GM23338 (cell line): ENCODE data around the gene VGLL4.

Source experiments
- CREB1 ChIP-seq: fragments of 250-450 bp; sonication (Bioruptor Pico); IDR thresholded peaks from 2 replicates; pipeline ENCODE4 v1.5.0; 2020; ENCODE audit warnings: low read depth, mild to moderate bottlenecking, moderate library complexity
- EZH2 ChIP-seq: fragments of 200-600 bp; sonication (generic); IDR thresholded peaks from one replicate; pipeline ENCODE4 v1.8.0; 2017; ENCODE audit warnings: antibody characterized with exemption, mild to moderate bottlenecking, low read depth; ENCODE audit not compliant: unreplicated experiment
- EZH2phosphoT487 ChIP-seq: fragments of 200-600 bp; sonication (generic); IDR thresholded peaks from one replicate; pipeline ENCODE4 v1.8.1; 2018; ENCODE audit warnings: antibody characterized with exemption; ENCODE audit not compliant: unreplicated experiment
- NANOG ChIP-seq: IDR thresholded peaks from 2 replicates; pipeline ENCODE4 v1.6.1; 2016; ENCODE audit warnings: antibody characterized with exemption, borderline replicate concordance
- POLR2AphosphoS5 ChIP-seq: IDR thresholded peaks from 2 replicates; pipeline ENCODE4 v1.6.1; 2016; ENCODE audit warnings: antibody characterized with exemption, low read depth
- STAT1 ChIP-seq: IDR thresholded peaks from one replicate; pipeline ENCODE4 v1.6.1; 2016; ENCODE audit warnings: antibody characterized with exemption; ENCODE audit not compliant: unreplicated experiment
- ZNF331 ChIP-seq: fragments of 250-450 bp; sonication (Bioruptor Pico); IDR thresholded peaks from 2 replicates; pipeline ENCODE4 v1.5.0; 2020; ENCODE audit warnings: low read depth, mild to moderate bottlenecking, moderate library complexity
- TF ChIP-seq, protein P1 (sequence below), 2 experiments: fragments of 200-600 bp in 1 of 2; sonication (generic) in 1 of 2; conservative IDR thresholded peaks; 2 replicates each; pipeline versions ENCODE4 v1.5.1 to v1.6.1; 2016 to 2017; ENCODE audit warnings: antibody characterized with exemption in 2 of 2, low read depth in 2 of 2, mild to moderate bottlenecking in 2 of 2, moderate library complexity in 1 of 2
- TF ChIP-seq, protein P2 (sequence below): IDR thresholded peaks from one replicate; pipeline ENCODE4 v1.6.1; 2018; ENCODE audit warnings: antibody characterized with exemption; ENCODE audit not compliant: unreplicated experiment
- TF ChIP-seq, protein P3 (sequence below): fragments of 250-450 bp; sonication (Bioruptor Pico); IDR thresholded peaks from 2 replicates; pipeline ENCODE4 v1.5.0; 2020; ENCODE audit warnings: mild to moderate bottlenecking, moderate library complexity

DNA sequence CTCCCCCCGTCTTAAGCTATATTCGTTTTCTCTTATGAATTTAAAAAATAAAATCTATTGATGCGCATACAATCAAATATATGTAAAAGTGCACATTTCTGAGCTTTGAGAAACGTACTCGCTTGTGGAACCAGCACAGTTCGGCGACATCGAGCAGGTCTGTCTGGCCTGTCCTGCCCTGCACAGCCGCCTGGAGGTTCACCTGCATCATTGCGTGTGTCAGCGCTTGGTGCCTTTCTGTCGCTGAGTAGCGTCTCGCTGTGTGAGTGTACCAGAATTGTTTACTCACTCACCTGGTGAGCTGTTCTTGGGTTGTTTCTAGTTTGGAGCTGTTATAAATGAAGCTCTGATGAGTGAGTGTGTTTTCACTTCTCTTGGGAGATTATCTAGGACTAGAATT lies 104.0 kb downstream of the VGLL4 start:
- TF ChIP-seq, protein P1, sequence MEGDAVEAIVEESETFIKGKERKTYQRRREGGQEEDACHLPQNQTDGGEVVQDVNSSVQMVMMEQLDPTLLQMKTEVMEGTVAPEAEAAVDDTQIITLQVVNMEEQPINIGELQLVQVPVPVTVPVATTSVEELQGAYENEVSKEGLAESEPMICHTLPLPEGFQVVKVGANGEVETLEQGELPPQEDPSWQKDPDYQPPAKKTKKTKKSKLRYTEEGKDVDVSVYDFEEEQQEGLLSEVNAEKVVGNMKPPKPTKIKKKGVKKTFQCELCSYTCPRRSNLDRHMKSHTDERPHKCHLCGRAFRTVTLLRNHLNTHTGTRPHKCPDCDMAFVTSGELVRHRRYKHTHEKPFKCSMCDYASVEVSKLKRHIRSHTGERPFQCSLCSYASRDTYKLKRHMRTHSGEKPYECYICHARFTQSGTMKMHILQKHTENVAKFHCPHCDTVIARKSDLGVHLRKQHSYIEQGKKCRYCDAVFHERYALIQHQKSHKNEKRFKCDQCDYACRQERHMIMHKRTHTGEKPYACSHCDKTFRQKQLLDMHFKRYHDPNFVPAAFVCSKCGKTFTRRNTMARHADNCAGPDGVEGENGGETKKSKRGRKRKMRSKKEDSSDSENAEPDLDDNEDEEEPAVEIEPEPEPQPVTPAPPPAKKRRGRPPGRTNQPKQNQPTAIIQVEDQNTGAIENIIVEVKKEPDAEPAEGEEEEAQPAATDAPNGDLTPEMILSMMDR (conservative IDR thresholded peaks at IDR 0.05; ENCODE audit: low read depth in 2 of 2), result peak; percentile 48 to 55
- TF ChIP-seq EZH2 (no peak), EZH2phosphoT487 (no peak), NANOG (no peak), STAT1 (no peak), ZNF331 (CRISPR knock-in tag) (no peak), POLR2AphosphoS5 (no peak), CREB1 (CRISPR knock-in tag) (no peak)
- TF ChIP-seq, protein P2, sequence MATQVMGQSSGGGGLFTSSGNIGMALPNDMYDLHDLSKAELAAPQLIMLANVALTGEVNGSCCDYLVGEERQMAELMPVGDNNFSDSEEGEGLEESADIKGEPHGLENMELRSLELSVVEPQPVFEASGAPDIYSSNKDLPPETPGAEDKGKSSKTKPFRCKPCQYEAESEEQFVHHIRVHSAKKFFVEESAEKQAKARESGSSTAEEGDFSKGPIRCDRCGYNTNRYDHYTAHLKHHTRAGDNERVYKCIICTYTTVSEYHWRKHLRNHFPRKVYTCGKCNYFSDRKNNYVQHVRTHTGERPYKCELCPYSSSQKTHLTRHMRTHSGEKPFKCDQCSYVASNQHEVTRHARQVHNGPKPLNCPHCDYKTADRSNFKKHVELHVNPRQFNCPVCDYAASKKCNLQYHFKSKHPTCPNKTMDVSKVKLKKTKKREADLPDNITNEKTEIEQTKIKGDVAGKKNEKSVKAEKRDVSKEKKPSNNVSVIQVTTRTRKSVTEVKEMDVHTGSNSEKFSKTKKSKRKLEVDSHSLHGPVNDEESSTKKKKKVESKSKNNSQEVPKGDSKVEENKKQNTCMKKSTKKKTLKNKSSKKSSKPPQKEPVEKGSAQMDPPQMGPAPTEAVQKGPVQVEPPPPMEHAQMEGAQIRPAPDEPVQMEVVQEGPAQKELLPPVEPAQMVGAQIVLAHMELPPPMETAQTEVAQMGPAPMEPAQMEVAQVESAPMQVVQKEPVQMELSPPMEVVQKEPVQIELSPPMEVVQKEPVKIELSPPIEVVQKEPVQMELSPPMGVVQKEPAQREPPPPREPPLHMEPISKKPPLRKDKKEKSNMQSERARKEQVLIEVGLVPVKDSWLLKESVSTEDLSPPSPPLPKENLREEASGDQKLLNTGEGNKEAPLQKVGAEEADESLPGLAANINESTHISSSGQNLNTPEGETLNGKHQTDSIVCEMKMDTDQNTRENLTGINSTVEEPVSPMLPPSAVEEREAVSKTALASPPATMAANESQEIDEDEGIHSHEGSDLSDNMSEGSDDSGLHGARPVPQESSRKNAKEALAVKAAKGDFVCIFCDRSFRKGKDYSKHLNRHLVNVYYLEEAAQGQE, result no peak
- TF ChIP-seq, protein P3, sequence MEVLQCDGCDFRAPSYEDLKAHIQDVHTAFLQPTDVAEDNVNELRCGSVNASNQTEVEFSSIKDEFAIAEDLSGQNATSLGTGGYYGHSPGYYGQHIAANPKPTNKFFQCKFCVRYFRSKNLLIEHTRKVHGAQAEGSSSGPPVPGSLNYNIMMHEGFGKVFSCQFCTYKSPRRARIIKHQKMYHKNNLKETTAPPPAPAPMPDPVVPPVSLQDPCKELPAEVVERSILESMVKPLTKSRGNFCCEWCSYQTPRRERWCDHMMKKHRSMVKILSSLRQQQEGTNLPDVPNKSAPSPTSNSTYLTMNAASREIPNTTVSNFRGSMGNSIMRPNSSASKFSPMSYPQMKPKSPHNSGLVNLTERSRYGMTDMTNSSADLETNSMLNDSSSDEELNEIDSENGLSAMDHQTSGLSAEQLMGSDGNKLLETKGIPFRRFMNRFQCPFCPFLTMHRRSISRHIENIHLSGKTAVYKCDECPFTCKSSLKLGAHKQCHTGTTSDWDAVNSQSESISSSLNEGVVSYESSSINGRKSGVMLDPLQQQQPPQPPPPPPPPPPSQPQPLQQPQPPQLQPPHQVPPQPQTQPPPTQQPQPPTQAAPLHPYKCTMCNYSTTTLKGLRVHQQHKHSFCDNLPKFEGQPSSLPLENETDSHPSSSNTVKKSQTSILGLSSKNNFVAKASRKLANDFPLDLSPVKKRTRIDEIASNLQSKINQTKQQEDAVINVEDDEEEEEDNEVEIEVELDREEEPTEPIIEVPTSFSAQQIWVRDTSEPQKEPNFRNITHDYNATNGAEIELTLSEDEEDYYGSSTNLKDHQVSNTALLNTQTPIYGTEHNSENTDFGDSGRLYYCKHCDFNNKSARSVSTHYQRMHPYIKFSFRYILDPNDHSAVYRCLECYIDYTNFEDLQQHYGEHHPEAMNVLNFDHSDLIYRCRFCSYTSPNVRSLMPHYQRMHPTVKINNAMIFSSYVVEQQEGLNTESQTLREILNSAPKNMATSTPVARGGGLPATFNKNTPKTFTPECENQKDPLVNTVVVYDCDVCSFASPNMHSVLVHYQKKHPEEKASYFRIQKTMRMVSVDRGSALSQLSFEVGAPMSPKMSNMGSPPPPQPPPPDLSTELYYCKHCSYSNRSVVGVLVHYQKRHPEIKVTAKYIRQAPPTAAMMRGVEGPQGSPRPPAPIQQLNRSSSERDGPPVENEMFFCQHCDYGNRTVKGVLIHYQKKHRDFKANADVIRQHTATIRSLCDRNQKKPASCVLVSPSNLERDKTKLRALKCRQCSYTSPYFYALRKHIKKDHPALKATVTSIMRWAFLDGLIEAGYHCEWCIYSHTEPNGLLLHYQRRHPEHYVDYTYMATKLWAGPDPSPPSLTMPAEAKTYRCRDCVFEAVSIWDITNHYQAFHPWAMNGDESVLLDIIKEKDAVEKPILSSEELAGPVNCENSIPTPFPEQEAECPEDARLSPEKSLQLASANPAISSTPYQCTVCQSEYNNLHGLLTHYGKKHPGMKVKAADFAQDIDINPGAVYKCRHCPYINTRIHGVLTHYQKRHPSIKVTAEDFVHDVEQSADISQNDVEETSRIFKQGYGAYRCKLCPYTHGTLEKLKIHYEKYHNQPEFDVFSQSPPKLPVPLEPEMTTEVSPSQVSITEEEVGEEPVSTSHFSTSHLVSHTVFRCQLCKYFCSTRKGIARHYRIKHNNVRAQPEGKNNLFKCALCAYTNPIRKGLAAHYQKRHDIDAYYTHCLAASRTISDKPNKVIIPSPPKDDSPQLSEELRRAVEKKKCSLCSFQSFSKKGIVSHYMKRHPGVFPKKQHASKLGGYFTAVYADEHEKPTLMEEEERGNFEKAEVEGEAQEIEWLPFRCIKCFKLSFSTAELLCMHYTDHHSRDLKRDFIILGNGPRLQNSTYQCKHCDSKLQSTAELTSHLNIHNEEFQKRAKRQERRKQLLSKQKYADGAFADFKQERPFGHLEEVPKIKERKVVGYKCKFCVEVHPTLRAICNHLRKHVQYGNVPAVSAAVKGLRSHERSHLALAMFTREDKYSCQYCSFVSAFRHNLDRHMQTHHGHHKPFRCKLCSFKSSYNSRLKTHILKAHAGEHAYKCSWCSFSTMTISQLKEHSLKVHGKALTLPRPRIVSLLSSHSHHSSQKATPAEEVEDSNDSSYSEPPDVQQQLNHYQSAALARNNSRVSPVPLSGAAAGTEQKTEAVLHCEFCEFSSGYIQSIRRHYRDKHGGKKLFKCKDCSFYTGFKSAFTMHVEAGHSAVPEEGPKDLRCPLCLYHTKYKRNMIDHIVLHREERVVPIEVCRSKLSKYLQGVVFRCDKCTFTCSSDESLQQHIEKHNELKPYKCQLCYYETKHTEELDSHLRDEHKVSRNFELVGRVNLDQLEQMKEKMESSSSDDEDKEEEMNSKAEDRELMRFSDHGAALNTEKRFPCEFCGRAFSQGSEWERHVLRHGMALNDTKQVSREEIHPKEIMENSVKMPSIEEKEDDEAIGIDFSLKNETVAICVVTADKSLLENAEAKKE, result no peak
